GM19397 (cell line): Measurements from ENCODE around the gene NPS.

Source experiments
- ATAC-seq: cut with Tn5 transposase; IDR thresholded peaks from one replicate; pipeline ENCODE4 v1.9.1; 2021; ENCODE audit warnings: mild to moderate bottlenecking, moderate library complexity; ENCODE audit not compliant: unreplicated experiment

The NPS gene

GRCh38 chr10:127549009-127549408 lies at the start of gene NPS:
Gene NPS (plus strand): TSS chr10:127549309. CDS start chr10:127549369, 60 bp downstream.
- no peak for ATAC-seq

DNA sequence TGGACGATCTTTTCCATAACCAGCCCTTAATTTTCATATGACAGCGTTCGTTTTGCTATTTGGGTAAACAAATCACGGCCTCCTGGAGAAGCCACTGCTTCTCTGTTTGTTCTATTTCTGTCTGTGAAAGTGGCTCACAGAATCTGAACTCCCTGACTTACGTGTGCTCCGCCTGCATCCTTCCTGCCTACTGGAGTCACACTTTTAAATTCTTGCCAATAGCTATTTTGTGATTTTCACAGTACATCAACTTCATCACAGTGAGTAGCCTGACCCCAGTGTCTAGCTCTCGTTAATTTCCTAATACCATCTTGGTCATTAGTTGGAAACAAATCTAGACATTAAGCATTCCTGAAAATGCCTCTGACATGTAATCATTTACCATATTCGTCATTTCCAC lies 49.0 kb upstream of the NPS start:
- ATAC-seq, result no peak

- ATAC-seq, result no peak
These were observed 43.0 kb upstream of the NPS start for GRCh38 chr10:127506094-127506493.

DNA sequence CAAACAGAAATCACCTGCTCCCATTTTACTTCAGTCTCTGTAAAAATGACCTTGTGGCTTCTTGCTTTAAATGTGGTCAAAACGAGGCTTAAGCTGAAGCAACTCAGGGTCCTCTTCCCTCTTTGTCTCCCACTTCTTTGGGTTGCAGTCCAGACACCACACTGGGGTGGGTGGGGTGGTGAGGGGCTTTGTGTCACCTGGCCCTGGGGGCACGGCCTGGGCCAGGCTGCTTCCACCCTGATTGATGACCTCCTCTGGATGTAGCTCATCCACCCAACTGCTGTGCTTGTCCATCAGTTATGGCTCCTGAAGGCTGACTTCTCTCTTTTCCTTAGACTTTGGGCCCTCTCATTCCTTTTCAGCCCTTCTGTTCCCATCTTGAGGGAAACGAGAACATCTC lies 26.8 kb upstream of the NPS start:
- no peak for ATAC-seq

GRCh38 chr10:127523476-127523875 lies 25.6 kb upstream of the NPS start:
- ATAC-seq, result no peak

GRCh38 chr10:127524229-127524628 lies 24.9 kb upstream of the NPS start:
- ATAC-seq, result no peak

- ATAC-seq, result no peak
These were observed 24.0 kb upstream of the NPS start for GRCh38 chr10:127524908-127525665.

DNA sequence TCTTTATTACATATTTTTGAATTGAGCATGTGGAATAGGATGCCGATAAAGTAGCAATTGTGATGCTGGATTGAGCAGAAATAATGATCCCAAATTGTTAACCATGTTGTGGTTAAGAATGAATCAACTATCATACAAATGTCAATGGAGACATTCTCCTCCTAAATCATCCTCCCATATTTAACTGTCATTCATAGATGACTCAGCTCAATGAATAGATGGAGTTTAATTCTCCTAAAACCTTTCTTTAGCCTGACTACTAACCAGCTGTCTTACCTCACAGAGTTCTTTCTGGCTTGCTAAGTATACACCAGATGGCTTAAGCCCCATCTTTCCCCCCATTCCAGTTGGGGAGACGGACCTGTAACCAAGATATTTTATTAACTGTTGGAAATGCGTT lies 23.4 kb upstream of the NPS start:
- ATAC-seq, result no peak

DNA sequence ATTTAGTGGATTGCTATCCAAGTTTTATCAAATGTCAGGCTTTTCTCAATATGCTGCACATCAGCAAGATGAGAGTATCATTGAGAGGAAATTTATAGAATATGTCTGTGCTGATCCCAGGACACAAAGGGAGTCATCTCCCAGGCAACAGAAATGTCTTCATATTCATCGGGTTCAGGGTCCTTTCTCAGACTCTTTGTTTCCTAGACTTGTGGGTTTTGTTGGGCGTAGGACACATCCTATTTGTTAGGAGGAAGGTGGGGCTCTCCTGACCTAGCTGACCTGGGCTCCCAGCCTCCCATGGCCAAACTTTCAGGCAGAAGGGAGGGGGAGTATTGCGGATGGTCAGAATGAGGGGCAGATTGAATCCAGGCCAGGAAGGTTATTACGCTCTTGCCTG lies 22.9 kb upstream of the NPS start:
- no peak for ATAC-seq

DNA sequence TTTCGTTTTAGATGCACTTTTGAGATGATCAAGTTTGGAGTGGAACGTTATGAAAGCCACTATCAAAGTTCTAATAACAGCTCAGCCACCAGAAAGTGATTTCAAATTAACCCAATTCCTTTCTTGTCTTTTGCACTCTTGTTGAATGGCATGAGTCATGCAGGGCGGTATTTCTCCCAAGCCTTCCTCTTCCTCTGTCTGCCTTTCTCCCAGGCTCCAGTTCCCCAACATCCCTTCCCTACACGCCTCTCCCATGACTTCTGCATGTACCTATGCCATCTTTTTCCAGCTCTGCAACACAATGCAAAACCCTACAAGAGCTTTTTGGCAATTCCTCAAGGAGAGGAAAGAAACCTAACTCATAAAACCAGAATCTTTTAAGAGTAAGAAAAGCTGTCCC lies 21.8 kb upstream of the NPS start:
- ATAC-seq, result no peak

DNA sequence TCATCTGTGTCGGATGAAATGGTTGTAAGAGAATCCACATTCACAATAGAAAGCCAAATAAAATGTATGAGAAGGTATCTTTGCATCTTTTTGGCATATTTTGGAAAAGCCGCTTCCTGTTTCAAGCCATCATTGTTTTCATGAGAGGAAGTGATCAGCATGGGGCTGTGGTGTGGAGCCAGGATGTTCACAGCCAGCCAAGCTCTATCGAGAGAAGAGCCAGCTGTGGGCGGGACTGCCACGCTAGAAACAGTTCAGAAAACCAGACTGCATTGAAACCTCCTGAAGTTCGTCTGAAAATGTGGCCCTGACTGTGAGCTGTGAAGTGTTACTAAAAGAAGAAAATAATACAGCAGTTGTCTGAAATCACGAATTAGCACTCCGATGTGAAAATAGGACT lies 21.2 kb upstream of the NPS start:
- ATAC-seq, result no peak

- no peak for ATAC-seq
These were observed 16.9 kb upstream of the NPS start for GRCh38 chr10:127532193-127532592.

GRCh38 chr10:127532659-127533058 lies 16.4 kb upstream of the NPS start:
- no peak for ATAC-seq

GRCh38 chr10:127534074-127534473 lies 15.0 kb upstream of the NPS start:
- ATAC-seq, result no peak

DNA sequence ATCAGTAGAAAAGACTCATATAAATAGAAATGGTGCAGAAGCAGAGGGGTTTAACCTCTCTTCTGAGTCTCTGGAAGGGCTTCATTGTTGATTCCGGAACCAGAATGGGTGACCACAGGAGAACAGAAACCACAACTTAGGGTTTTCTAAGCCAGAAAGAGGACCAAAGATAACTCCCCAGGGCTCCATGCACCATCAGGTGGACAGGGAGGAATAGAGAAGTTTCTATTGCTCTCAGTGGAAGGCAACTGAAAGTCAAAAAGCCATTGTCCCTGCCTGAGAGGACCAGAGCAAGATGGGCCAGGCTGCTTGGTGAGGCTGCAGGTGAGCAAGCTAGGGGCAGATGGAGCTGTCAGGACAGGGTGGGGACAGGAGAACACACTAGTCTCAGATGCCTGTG lies 14.6 kb upstream of the NPS start:
- no peak for ATAC-seq

GRCh38 chr10:127535802-127536515 lies 13.2 kb upstream of the NPS start:
- ATAC-seq, result no peak

DNA sequence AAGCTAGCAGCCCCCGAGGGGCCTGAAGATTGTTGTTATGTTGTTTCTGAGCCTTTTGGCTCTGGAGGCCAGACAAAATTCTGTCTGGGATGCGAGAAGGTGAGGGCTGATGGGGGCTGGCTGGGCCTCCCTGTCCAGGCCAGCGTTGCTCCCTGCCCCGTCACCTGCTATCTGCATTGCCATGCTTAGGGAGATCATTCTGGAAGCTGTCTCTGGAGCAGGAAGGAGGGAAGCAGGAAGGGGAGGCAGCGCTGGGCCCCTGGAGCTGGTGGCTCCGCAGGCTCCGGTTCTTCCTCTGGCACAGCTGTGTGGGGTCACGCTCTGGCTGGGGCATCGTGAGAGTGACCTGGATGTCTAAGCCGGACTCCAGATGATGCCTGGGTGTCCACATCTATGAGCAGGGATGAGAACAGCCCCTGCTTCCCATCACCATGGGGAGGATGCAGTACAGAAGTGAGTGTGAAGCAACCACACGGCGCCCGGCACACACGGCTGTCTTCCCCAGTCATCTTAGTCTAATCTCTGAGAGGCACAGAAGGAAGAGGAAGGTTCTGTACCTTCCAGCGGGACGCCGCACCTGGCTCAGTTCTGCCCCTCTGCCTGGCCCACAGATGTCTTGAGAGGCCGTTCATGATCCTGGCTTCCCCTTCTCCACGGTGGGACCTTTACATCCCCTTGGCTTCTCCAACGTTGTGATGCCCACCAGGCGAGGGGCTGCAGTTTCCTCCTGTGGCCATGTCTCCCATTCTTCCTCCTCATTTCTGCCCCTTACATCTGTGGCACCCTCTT lies 11.9 kb upstream of the NPS start:
- no peak for ATAC-seq

DNA sequence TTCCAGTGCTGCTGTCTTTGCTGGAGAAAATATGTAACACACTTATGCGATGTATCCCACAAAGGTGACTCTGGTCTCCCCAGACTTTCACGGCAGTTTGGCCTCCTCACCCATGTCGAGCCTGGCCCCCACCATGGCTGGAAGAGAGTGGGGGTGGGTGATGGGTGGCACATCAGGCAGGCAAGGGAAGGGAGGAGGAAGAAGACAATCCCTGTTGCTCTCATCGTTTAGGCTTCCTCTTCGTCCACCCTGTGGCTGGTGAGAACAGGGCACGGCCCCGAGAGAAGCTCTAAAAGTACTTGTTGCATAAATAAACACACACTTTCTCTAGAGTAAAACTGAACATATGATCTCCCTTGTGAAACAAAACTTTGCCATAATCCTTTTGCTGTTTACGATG lies 11.2 kb upstream of the NPS start:
- ATAC-seq, result no peak

GRCh38 chr10:127548022-127548421 lies 1.1 kb upstream of the NPS start:
- no peak for ATAC-seq

- no peak for ATAC-seq
These were observed 1.8 kb downstream of the NPS start for GRCh38 chr10:127550861-127551260.

DNA sequence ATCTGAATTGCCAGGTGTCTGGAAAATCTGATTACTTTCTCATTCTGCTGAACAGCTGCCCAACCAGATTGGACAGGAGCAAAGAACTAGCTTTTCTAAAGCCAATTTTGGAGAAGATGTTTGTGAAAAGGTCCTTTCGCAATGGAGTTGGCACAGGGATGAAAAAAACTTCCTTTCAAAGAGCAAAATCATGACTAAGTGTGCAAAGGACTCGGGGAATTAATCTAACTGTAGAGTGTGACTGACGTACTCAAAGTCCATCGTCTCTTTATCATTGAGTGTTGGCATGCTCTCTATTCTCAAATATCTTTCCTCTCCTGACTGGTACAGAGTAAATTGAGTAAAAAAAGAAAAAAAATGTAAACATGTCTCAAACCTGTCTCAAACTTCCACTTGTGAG lies 3.3 kb downstream of the NPS start:
- no peak for ATAC-seq

DNA sequence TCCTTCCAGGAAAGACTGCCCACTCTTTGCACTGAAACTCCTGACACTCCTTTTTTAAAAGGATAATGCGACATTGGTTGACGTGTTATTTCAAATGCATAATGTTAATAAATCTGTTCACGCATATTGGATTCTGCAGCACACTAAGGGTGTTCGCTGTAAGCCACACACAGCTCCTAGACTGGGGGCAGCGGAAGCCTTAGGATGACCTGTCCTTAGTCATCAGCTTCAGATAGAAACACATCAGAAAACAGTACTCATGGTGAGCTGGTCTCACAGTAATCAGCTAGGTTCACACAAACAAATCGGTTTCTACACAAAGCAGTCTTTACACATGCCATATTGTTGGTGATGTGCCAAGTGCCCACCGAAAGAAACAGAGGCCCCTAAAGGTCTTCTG lies 4.3 kb downstream of the NPS start:
- ATAC-seq, result no peak
